OCI-LY1 (cell line): ENCODE data around the gene CDC45.

Experiments used
- H2AFZ ChIP-seq: fragments of 200-600 bp; sonication (generic), shearing (Covaris generic); 2 replicates; pipeline ENCODE4 v1.6.0; 2014; ENCODE audit warnings: antibody characterized with exemption, mild to moderate bottlenecking, low read length
- H3F3A ChIP-seq: fragments of 200-600 bp; sonication (generic), shearing (Covaris generic); 2 replicates; pipeline ENCODE4 v1.6.0; 2014; ENCODE audit warnings: mild to moderate bottlenecking, antibody characterized with exemption, low read length, moderate library complexity; ENCODE audit not compliant: insufficient read depth
- H3K27ac ChIP-seq: fragments of 200-600 bp; sonication (generic); 2 replicates; pipeline ENCODE4 v1.5.1; 2014; ENCODE audit warnings: low read length, mixed run types, mild to moderate bottlenecking, low read depth; ENCODE audit not compliant: poor library complexity, severe bottlenecking
- H3K27me3 ChIP-seq: fragments of 200-600 bp; sonication (generic); 2 replicates; pipeline ENCODE4 v1.6.0; 2014; ENCODE audit warnings: antibody characterized with exemption, mild to moderate bottlenecking, low read length, moderate library complexity; ENCODE audit not compliant: insufficient read depth
- H3K36me3 ChIP-seq: fragments of 200-600 bp; sonication (generic); 2 replicates; pipeline ENCODE4 v1.6.1; 2014; ENCODE audit warnings: mild to moderate bottlenecking, antibody characterized with exemption, low read length, moderate library complexity, mixed read lengths; ENCODE audit not compliant: insufficient read depth
- H3K4me1 ChIP-seq: fragments of 200-600 bp; sonication (generic); 2 replicates; pipeline ENCODE4 v1.5.1; 2014; ENCODE audit warnings: mild to moderate bottlenecking, low read length, moderate library complexity; ENCODE audit not compliant: insufficient read depth, severe bottlenecking
- H3K4me2 ChIP-seq: fragments of 200-600 bp; sonication (generic), shearing (Covaris generic); 2 replicates; pipeline ENCODE4 v1.6.1; 2014; ENCODE audit warnings: low read length
- H3K4me3 ChIP-seq: fragments of 200-600 bp; sonication (generic); 2 replicates; pipeline ENCODE4 v1.5.1; 2014; ENCODE audit warnings: low read length, low read depth, mild to moderate bottlenecking, mixed read lengths; ENCODE audit not compliant: poor library complexity, severe bottlenecking
- H3K79me2 ChIP-seq: fragments of 200-600 bp; shearing (Covaris generic); 2 replicates; pipeline ENCODE4 v1.6.1; 2016; ENCODE audit warnings: mixed run types, low read length, mixed read lengths; ENCODE audit not compliant: insufficient read depth
- H3K9ac ChIP-seq: fragments of 200-600 bp; sonication (generic), shearing (Covaris generic); 2 replicates; pipeline ENCODE4 v1.6.1; 2014; ENCODE audit warnings: mild to moderate bottlenecking, low read length, mixed read lengths
- H3K9me2 ChIP-seq: fragments of 200-600 bp; sonication (generic), shearing (Covaris generic); 2 replicates; pipeline ENCODE4 v1.6.1; 2014; ENCODE audit warnings: low read depth, mild to moderate bottlenecking, low read length, mixed read lengths
- H3K9me3 ChIP-seq: fragments of 200-600 bp; shearing (Covaris generic); 2 replicates; pipeline ENCODE4 v1.6.1; 2014; ENCODE audit warnings: low read length, mixed read lengths
- H4K20me1 ChIP-seq: fragments of 200-600 bp; sonication (generic), shearing (Covaris generic); 2 replicates; pipeline ENCODE4 v1.6.0; 2016; ENCODE audit warnings: mild to moderate bottlenecking, low read length; ENCODE audit not compliant: insufficient read depth
- CTCF ChIP-seq: fragments of 200-600 bp; sonication (generic), shearing (Covaris generic); IDR thresholded peaks from 2 replicates; pipeline ENCODE4 v1.5.1; 2017; ENCODE audit warnings: mild to moderate bottlenecking, antibody characterized with exemption, low read length, moderate library complexity, mixed read lengths
- EZH2 ChIP-seq: fragments of 200-600 bp; sonication (generic), shearing (Covaris generic); IDR thresholded peaks from 2 replicates; pipeline ENCODE4 v1.8.0; 2017; ENCODE audit warnings: borderline replicate concordance, mixed run types, mild to moderate bottlenecking, antibody characterized with exemption, low read length, moderate library complexity, mixed read lengths

CDC45 gene

GRCh38 chr22:19540394-19540793 lies 60.7 kb downstream of the CDC45 start:
- TF ChIP-seq EZH2: no peak
- no peak for TF ChIP-seq CTCF
- Histone ChIP-seq H3K9ac (no peak overlapping the region), H3K27ac (no peak overlapping the region), H4K20me1 (no peaks in the 10 kb centered on the region), H3F3A (no peaks in the 10 kb centered on the region), H3K4me3 (no peak overlapping the region), H3K4me2 (no peak overlapping the region), H3K36me3 (no peaks in the 10 kb centered on the region), H3K79me2 (no peaks in the 10 kb centered on the region), H3K27me3 (no peaks in the 10 kb centered on the region), H3K4me1 (no peaks in the 10 kb centered on the region), H2AFZ (no peak overlapping the region), H3K9me2 (no peaks in the 10 kb centered on the region), H3K9me3 (no peaks in the 10 kb centered on the region)

- Histone ChIP-seq H3K79me2 (no peaks in the 10 kb centered on the region), H2AFZ (no peak overlapping the region), H3K9ac (no peak overlapping the region), H3K9me2 (no peaks in the 10 kb centered on the region), H3K4me2 (no peak overlapping the region), H3K27ac (no peak overlapping the region), H3K9me3 (no peaks in the 10 kb centered on the region), H3K36me3 (no peaks in the 10 kb centered on the region), H3F3A (no peaks in the 10 kb centered on the region), H3K27me3 (no peaks in the 10 kb centered on the region), H4K20me1 (no peaks in the 10 kb centered on the region), H3K4me1 (no peaks in the 10 kb centered on the region), H3K4me3 (no peak overlapping the region)
- TF ChIP-seq EZH2 (no peak), CTCF (no peak)
Measured at GRCh38 chr22:19543970-19544708, 64.4 kb downstream of the CDC45 start.

- Histone ChIP-seq H3K4me3 (no peak overlapping the region), H3K79me2 (no peaks in the 10 kb centered on the region), H2AFZ (no peak overlapping the region), H3K4me2 (no peak overlapping the region), H3K27me3 (no peaks in the 10 kb centered on the region; the same call in 1 of the 2 replicates), H3K36me3 (no peaks in the 10 kb centered on the region), H4K20me1 (no peaks in the 10 kb centered on the region), H3K27ac (no peak overlapping the region), H3K9ac (no peak overlapping the region), H3K9me3 (no peaks in the 10 kb centered on the region), H3F3A (no peaks in the 10 kb centered on the region), H3K9me2 (no peaks in the 10 kb centered on the region), H3K4me1 (no peaks in the 10 kb centered on the region)
- TF ChIP-seq CTCF: no peak
- no peak for TF ChIP-seq EZH2
Measured at GRCh38 chr22:19545935-19546207, 66.2 kb downstream of the CDC45 start.
